NK-92 (cell line): Measurements from ENCODE around the gene ERG28.
"Not testable (repeated sequence)": the region's sequence is repeated elsewhere in the genome, so short reads cannot be mapped to it uniquely, and the experiment has no call there.

Source experiments
- DNase-seq: peaks from one replicate; lab custom pipeline; 2025; ENCODE audit not compliant: unreplicated experiment; lab: John Stamatoyannopoulos, UW

ERG28 gene

GRCh38 chr14:75626863-75627262 is 33.8 kb downstream of the ERG28 start:
- DNase-seq, result no peak

DNA sequence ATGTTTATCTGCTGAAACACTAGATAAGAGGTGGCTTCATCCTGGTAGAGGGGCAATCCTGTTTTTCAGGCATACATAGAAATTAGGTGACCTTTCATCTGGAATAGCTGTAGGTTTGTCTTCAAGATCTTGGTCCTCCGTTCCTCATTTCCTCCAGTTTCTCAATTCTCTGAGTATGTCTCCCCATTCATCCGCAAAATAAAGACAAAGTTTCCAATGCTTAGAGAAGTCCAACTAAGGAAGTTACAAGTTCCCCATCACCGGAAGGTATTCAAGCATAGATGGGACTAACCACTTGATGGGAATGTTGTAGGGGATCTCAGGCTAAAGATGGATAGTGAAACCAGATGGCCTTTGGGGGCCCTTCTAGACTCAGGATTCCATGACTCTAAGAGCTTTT is 34.3 kb downstream of the ERG28 start:
- no peak for DNase-seq

DNA sequence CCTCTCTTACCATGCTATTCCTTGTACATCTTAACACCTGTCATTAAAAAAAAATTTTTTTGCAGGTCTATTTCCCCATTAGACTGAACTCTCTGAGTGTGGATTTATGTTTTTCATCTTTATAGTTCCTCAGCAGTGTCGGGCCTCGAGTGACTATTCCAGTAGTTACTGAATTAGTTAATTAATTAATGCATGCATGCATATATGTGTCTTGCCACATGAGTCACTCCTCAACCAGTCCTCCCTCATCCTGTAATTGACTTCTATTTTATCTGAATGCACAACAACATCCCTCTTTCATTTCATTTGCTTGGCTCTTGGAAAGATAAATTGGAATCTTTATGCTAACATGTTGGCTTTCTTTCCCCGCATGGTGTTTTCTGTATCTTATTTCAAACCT is 35.6 kb downstream of the ERG28 start:
- DNase-seq, result no peak

DNA sequence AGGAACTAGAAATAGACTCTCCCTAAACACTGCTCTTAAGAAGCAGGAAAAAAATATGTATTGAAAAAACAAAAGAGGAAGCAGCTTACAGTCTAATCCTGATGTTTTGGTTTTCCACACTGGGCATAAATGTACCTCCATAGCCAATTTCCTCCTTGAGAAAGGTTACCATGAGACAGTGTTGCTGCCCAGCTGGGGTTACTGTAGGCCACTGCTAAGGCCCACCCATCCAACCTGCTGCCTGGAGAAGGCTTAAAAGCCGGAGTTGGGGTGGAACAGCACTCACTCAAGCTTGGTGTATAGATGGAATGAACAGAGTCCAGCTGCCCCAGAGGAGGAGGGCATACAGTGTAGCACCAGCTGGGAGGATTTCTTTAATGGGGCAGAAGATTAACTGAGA is 41.1 kb downstream of the ERG28 start:
- no peak for DNase-seq

DNA sequence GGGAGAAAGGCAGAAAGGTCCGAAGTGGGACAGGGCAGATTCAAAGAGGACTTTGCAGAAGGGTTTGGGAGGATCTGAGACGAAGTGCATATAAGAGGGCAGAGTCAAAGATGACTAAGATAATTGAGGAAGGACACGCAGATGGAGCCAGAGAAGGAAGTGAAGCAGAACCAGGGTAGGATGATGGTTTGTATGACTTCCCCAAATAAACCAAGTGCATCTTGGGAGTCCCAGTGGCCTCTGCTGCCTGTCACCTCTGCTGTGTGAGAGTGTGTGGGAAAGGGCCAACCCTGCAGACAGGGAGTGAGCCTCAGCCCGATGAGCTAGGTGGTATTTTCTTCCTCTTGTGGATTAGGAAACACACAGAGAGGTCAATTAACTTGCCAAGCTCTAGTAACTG is 45.5 kb downstream of the ERG28 start:
- DNase-seq, result no peak

GRCh38 chr14:75614179-75614578 is 46.5 kb downstream of the ERG28 start:
- no peak for DNase-seq

GRCh38 chr14:75612157-75612556 is 48.5 kb downstream of the ERG28 start:
- no peak for DNase-seq

GRCh38 chr14:75610834-75611233 is 49.8 kb downstream of the ERG28 start:
- no peak for DNase-seq

DNA sequence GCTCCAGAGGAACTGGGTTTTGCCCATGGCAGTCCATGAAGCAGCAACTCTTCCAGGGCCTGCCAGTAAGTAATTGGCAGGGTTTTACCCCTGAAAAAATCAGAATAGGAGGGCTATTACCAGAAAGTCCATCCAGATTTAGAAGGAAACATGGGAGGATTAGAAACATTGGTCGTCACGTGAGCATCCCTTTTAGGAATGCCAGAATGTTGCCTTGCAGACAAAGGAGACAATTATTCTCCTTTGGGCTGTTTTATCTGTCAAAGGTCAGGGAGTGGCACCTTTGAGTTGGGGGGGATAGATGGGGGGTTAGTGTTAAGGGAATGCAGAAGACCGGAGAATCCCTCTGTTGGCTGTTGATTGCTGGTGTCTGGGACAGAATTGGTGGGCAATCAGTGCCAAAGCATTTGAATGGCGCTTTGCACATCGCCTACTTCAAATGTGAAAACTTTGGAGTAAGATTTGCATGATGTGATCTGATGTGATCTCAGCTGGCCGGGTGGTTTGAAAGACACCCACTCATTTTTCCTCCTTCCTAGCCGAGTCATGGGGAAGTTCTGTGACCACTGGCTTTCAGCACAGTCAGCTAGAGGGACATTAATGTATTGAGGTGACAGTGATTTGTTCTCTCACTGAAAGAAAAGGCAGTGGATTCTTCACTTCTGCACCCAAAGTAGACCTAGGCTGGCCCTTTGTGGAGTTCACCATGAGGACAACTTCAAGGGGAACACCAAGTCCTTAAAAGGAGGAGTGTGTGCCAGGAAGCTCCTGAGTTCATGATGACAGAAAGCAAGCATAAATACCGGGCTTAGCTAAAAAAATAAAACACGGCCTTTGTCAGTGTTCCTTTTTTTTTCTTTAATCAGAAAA is 50.8 kb downstream of the ERG28 start:
- DNase-seq, result no peak

GRCh38 chr14:75609116-75609515 is 51.6 kb downstream of the ERG28 start:
- no peak for DNase-seq

DNA sequence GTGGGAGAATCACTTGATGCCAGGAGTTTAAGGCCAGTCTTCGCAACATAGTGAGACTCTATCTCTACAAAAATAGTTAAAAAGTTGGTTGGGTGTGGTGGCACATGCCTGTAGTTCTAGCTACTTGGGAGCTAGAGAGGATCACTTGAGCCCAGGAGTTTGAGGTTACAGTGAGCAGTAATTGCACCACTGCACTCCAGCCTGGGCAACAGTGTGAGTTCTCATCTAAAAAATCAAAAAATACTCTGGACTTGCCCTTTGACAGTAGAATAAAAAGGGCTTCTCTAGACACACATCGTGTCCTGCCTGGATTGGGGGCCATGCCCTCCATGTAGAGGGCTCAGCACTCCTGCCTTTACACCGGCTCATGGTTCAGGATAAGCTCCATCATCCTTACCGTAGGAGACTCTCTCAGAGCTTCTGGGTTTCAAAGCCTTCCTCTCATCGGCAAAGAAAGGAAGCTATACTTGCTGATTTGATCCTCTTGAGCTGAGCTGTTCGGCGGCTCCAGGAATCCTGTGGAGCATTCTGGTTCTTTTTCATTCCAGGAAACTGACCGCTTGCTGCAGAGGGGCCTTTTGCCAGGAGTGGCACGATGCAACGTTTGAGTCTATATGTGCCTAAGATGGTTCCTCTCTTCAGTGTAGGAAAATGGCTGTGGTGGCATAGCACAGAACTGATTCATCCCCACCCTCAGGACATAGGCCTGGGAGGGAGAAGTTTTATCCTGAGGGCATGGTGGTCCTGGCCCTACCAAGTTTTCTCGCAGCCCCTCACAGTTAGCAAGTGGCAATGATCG is 52.6 kb downstream of the ERG28 start:
- no peak for DNase-seq

GRCh38 chr14:75607044-75607443 is 53.6 kb downstream of the ERG28 start:
- DNase-seq, result no peak

GRCh38 chr14:75605916-75606315 is 54.8 kb downstream of the ERG28 start:
- DNase-seq, result no peak

DNA sequence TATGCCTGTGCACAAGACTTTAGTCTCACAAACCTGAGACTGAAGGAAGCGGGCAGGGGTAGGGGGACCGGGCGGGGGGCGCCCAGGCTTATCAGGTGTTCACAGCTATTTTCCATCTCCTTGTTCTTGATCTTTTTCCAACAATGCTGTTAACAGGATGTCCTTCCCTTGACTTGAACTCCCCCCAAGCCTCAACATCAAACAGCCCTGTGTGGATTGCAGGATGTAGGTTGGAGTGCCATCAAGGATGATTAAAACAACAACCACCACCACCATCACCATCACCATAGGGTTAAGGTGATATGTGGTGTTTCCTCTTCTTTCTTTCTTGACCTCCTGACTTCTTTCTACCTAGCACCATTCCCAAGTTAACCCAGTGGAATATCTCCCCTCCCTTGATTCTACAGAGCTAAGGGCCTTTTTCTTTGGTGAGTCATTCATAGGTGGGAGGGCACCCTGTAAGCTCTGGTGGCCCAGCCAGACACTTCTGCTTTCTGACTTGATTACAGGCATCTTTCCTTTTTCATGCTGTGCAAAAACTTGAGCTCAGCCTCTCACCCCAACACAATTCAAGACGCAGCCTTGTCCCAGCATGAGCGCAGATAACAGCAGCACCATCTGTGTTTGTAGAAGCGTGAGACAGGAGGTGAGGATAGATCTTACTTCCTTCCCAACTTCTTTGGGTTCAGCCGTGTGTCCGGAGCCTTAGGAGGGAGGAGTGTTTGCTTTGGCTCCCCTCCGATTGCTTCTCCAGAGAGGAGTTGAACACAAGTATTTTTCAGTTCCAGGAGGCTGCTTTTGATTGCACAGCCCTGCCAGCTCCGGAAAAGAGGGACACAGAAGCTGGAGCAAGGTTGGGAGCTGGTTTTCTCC is 55.5 kb downstream of the ERG28 start:
- DNase-seq, result no peak

DNA sequence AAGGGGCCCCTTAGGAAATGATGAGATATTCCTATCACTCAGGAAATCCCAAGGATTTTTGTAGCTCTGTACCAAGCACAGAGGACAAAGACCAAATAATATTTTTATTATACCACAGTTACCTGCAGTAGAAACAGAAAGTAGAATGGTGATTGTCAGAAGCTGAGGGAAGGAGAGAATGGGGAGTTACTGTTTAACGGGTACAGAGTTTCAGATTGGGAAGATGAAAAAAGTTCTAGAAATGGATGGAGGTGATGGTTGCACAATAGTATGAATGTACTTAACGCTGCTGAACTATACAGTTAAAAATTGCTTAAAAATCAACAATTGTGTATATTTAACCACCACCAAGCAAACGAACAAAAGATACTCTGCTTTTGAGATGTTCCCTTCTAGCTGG is 58.2 kb downstream of the ERG28 start:
- DNase-seq, result no peak

- DNase-seq, result not testable (repeated sequence)
These were observed 59.6 kb downstream of the ERG28 start for GRCh38 chr14:75601061-75601460.

- not testable (repeated sequence) for DNase-seq
These were observed 60.6 kb downstream of the ERG28 start for GRCh38 chr14:75600100-75600499.
